GM21381 (cell line): Measurements from ENCODE around the gene ZNF579.
A peak's percentile ranks its signal among the peaks of the same experiment; 100 is the strongest.
"Not testable (repeated sequence)": the region's sequence is repeated elsewhere in the genome, so short reads cannot be mapped to it uniquely, and the experiment has no call there.

Source experiments
- ATAC-seq: cut with Tn5 transposase; IDR thresholded peaks from one replicate; pipeline ENCODE4 v1.9.1; 2021; ENCODE audit warnings: mild to moderate bottlenecking, moderate library complexity; ENCODE audit not compliant: unreplicated experiment

Gene ZNF579

GRCh38 chr19:55594996-55595545 lies 14.4 kb upstream of the ZNF579 start:
- ATAC-seq = no peak

- no peak for ATAC-seq
Observed at GRCh38 chr19:55593096-55593772, 12.6 kb upstream of the ZNF579 start.

GRCh38 chr19:55592391-55593090 lies 11.9 kb upstream of the ZNF579 start:
- no peak for ATAC-seq

GRCh38 chr19:55591555-55591954 lies 10.9 kb upstream of the ZNF579 start:
- no peak for ATAC-seq

GRCh38 chr19:55590617-55591016 lies 10.0 kb upstream of the ZNF579 start:
- no peak for ATAC-seq

GRCh38 chr19:55590109-55590508 lies 9.5 kb upstream of the ZNF579 start:
- ATAC-seq = no peak

GRCh38 chr19:55588738-55589137 lies 8.1 kb upstream of the ZNF579 start:
- ATAC-seq = no peak

GRCh38 chr19:55586976-55587668 lies 6.5 kb upstream of the ZNF579 start:
- ATAC-seq = peak; percentile 91

- ATAC-seq = no peak
Observed at GRCh38 chr19:55585658-55586339, 5.2 kb upstream of the ZNF579 start.

GRCh38 chr19:55584871-55585270 lies 4.2 kb upstream of the ZNF579 start:
- ATAC-seq = no peak

GRCh38 chr19:55583897-55584296 lies 3.2 kb upstream of the ZNF579 start:
- not testable (repeated sequence) for ATAC-seq

GRCh38 chr19:55582284-55582683 lies 1.6 kb upstream of the ZNF579 start:
- ATAC-seq = not testable (repeated sequence)

- ATAC-seq = no peak
Observed at GRCh38 chr19:55581823-55582223, 1.2 kb upstream of the ZNF579 start.

GRCh38 chr19:55581145-55581822 lies 636 bp upstream of the ZNF579 start:
- ATAC-seq = peak; percentile 13

- no peak for ATAC-seq
Observed at GRCh38 chr19:55579766-55580621, 654 bp downstream of the ZNF579 start.

GRCh38 chr19:55578761-55579747 lies 1.6 kb downstream of the ZNF579 start:
- ATAC-seq = no peak

- no peak for ATAC-seq
Observed at GRCh38 chr19:55578031-55578760, 2.5 kb downstream of the ZNF579 start.

- ATAC-seq = no peak
Observed at GRCh38 chr19:55576746-55577145, 3.9 kb downstream of the ZNF579 start.
